ENCODE measurements around the gene WNT3A.
"Not testable (repeated sequence)": the region's sequence is repeated elsewhere in the genome, so short reads cannot be mapped to it uniquely, and the experiment has no call there.

The WNT3A gene

GRCh38 chr1:228016181-228016510 is 9.3 kb downstream of the WNT3A start:
- H3K27me3 Mint-ChIP-seq, result peaks cover 3% of the 10 kb centered on the region
- H3K36me3 Mint-ChIP-seq, result no peaks in the 10 kb centered on the region
- H3K9me3 Mint-ChIP-seq, result no peaks in the 10 kb centered on the region

GRCh38 chr1:228016653-228017355 is 10.0 kb downstream of the WNT3A start:
- Mint-ChIP-seq H3K36me3 (no peaks in the 10 kb centered on the region), H3K4me3 (no peak overlapping the region), H3K9me3 (no peaks in the 10 kb centered on the region), H3K27ac (no peak overlapping the region), H3K27me3 (no peaks in the 10 kb centered on the region), H3K4me1 (no peaks in the 10 kb centered on the region)

More at GRCh38 chr1:228016181-228016510, 9.3 kb downstream of the WNT3A start:
- H3K4me3 Mint-ChIP-seq, result no peak overlapping the region
- peaks cover 4% of the 10 kb centered on the region for H3K4me1 Mint-ChIP-seq
- H3K27ac Mint-ChIP-seq, result no peak overlapping the region

- H3K4me1 Mint-ChIP-seq, result no peaks in the 10 kb centered on the region
- no peak overlapping the region for H3K4me3 Mint-ChIP-seq
Measured at GRCh38 chr1:228017356-228018124, 10.7 kb downstream of the WNT3A start.

GRCh38 chr1:228018125-228018398 is 11.3 kb downstream of the WNT3A start:
- no peak overlapping the region for H3K27ac Mint-ChIP-seq
- no peaks in the 10 kb centered on the region for H3K4me1 Mint-ChIP-seq
- no peaks in the 10 kb centered on the region for H3K27me3 Mint-ChIP-seq
- no peaks in the 10 kb centered on the region for H3K9me3 Mint-ChIP-seq
- no peaks in the 10 kb centered on the region for H3K36me3 Mint-ChIP-seq
- H3K4me3 Mint-ChIP-seq, result no peak overlapping the region

More at GRCh38 chr1:228017356-228018124, 10.7 kb downstream of the WNT3A start:
- Mint-ChIP-seq H3K27me3 (no peaks in the 10 kb centered on the region), H3K27ac (no peak overlapping the region), H3K9me3 (no peaks in the 10 kb centered on the region), H3K36me3 (no peaks in the 10 kb centered on the region)

GRCh38 chr1:228018961-228019721 is 12.3 kb downstream of the WNT3A start:
- Mint-ChIP-seq H3K27ac (no peak overlapping the region), H3K9me3 (no peaks in the 10 kb centered on the region), H3K27me3 (no peaks in the 10 kb centered on the region), H3K36me3 (no peaks in the 10 kb centered on the region), H3K4me3 (no peak overlapping the region), H3K4me1 (no peaks in the 10 kb centered on the region)

- H3K36me3 Mint-ChIP-seq, H3K27me3 Mint-ChIP-seq, H3K27ac Mint-ChIP-seq, H3K4me3 Mint-ChIP-seq, H3K9me3 Mint-ChIP-seq, H3K4me1 Mint-ChIP-seq: not testable (repeated sequence)
Measured at GRCh38 chr1:228019722-228020083, 12.9 kb downstream of the WNT3A start.

- H3K27ac Mint-ChIP-seq, result no peak overlapping the region
- no peaks in the 10 kb centered on the region for H3K36me3 Mint-ChIP-seq
- no peaks in the 10 kb centered on the region for H3K4me1 Mint-ChIP-seq
- H3K4me3 Mint-ChIP-seq, result no peak overlapping the region
- H3K9me3 Mint-ChIP-seq, result no peaks in the 10 kb centered on the region
- no peaks in the 10 kb centered on the region for H3K27me3 Mint-ChIP-seq
Measured at GRCh38 chr1:228020686-228021354, 14.0 kb downstream of the WNT3A start.

- H3K27me3 Mint-ChIP-seq, result no peaks in the 10 kb centered on the region
- H3K9me3 Mint-ChIP-seq, result no peaks in the 10 kb centered on the region
- no peak overlapping the region for H3K27ac Mint-ChIP-seq
- H3K4me3 Mint-ChIP-seq, result no peak overlapping the region
- H3K4me1 Mint-ChIP-seq, result no peaks in the 10 kb centered on the region
- no peaks in the 10 kb centered on the region for H3K36me3 Mint-ChIP-seq
Measured at GRCh38 chr1:228021355-228022030, 14.7 kb downstream of the WNT3A start.

GRCh38 chr1:228022571-228023293 is 15.9 kb downstream of the WNT3A start:
- no peaks in the 10 kb centered on the region for H3K9me3 Mint-ChIP-seq
- H3K27ac Mint-ChIP-seq, result no peak overlapping the region
- no peaks in the 10 kb centered on the region for H3K36me3 Mint-ChIP-seq
- no peak overlapping the region for H3K4me3 Mint-ChIP-seq
- peaks cover under 1% of the 10 kb centered on the region for H3K27me3 Mint-ChIP-seq
- no peaks in the 10 kb centered on the region for H3K4me1 Mint-ChIP-seq

GRCh38 chr1:228023294-228023639 is 16.5 kb downstream of the WNT3A start:
- no peaks in the 10 kb centered on the region for H3K36me3 Mint-ChIP-seq
- H3K9me3 Mint-ChIP-seq, result no peaks in the 10 kb centered on the region
- peaks cover 2% of the 10 kb centered on the region for H3K27me3 Mint-ChIP-seq
- no peaks in the 10 kb centered on the region for H3K4me1 Mint-ChIP-seq
- H3K27ac Mint-ChIP-seq, result no peak overlapping the region
- no peak overlapping the region for H3K4me3 Mint-ChIP-seq

GRCh38 chr1:228029281-228029680 is 22.5 kb downstream of the WNT3A start:
- H3K9me3 Mint-ChIP-seq, result no peaks in the 10 kb centered on the region
- no peak overlapping the region for H3K4me3 Mint-ChIP-seq
- H3K4me1 Mint-ChIP-seq, result no peaks in the 10 kb centered on the region
- H3K27ac Mint-ChIP-seq, result no peak overlapping the region
- no peaks in the 10 kb centered on the region for H3K36me3 Mint-ChIP-seq
- peaks cover 6% of the 10 kb centered on the region for H3K27me3 Mint-ChIP-seq

- Mint-ChIP-seq H3K27me3 (peaks cover 6% of the 10 kb centered on the region), H3K9me3 (no peaks in the 10 kb centered on the region), H3K27ac (no peak overlapping the region), H3K4me3 (no peak overlapping the region), H3K36me3 (no peaks in the 10 kb centered on the region), H3K4me1 (no peaks in the 10 kb centered on the region)
Measured at GRCh38 chr1:228030451-228031201, 23.8 kb downstream of the WNT3A start.

GRCh38 chr1:228031276-228031995 is 24.6 kb downstream of the WNT3A start:
- no peaks in the 10 kb centered on the region for H3K9me3 Mint-ChIP-seq
- no peaks in the 10 kb centered on the region for H3K4me1 Mint-ChIP-seq
- no peaks in the 10 kb centered on the region for H3K36me3 Mint-ChIP-seq
- peaks cover 7% of the 10 kb centered on the region for H3K27me3 Mint-ChIP-seq
- H3K4me3 Mint-ChIP-seq, result no peak overlapping the region
- no peak overlapping the region for H3K27ac Mint-ChIP-seq

GRCh38 chr1:228032041-228032440 is 25.2 kb downstream of the WNT3A start:
- no peaks in the 10 kb centered on the region for H3K9me3 Mint-ChIP-seq
- no peaks in the 10 kb centered on the region for H3K36me3 Mint-ChIP-seq
- H3K4me3 Mint-ChIP-seq, result no peak overlapping the region
- H3K27ac Mint-ChIP-seq, result no peak overlapping the region
- peaks cover 10% of the 10 kb centered on the region for H3K27me3 Mint-ChIP-seq
- H3K4me1 Mint-ChIP-seq, result no peaks in the 10 kb centered on the region

Measured in activated naive CD4-positive, alpha-beta T cell treated with anti-CD3 and anti-CD28 coated beads, Interleukin-2, amount 50 U/mL, for 24 hours (primary cell).